ENCODE results near the gene VKORC1L1.
"Not testable (repeated sequence)": the region's sequence is repeated elsewhere in the genome, so short reads cannot be mapped to it uniquely, and the experiment has no call there.

Gene VKORC1L1

DNA sequence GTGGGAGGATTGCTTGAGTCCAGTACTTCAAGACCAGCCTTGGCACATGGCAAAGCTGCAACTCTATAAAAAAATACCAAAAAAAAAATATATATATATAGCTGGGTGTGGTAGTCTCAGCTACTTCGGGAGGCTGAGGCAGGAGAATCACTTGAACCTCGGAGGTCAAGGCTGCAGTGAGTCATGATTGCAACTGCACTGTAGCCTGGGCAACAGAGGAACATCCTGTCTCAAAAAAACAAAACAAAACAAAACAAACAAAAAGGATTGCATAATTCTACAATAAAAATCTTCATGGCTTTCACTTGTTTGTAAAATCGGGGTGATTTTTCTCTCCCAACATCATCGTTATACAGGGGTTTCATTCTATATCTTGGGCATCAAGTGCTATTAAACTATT lies 74.0 kb downstream of the VKORC1L1 start:
- DNase-seq = no peak

DNA sequence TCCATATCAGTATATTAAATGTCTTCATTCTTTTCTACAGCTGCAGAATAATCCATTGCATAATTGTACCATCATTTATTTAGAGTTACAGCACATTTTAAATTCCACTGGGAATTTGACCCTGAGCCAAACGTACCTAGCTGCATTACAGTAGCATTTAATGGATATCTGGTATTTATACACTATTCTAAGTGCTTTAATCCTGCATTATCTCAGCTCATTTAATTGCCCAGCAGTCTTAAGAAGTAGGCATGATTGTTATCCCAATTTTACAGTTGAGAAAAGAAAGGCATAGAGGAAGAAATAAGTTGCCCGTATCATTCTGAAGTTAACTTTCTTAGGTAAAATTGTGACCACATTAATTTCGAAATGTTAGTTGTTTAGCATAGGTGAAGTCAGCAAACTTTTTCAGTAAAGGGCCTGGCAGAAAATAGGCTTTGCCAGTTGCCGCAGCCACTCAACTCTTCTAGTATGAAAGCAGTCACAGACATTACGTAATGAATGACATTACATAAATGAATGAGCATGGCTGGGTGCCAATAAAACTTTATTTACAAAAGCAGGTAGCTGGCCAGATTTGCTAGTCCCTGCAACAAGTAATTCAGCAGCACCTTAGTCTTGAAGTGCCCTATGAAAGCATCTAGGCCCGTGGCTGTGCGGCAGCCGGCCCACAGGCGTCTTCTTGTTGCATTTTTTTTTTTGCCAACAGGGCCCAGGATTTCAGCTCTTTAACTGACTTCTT lies 79.1 kb downstream of the VKORC1L1 start:
- DNase-seq = peak; percentile 70

DNA sequence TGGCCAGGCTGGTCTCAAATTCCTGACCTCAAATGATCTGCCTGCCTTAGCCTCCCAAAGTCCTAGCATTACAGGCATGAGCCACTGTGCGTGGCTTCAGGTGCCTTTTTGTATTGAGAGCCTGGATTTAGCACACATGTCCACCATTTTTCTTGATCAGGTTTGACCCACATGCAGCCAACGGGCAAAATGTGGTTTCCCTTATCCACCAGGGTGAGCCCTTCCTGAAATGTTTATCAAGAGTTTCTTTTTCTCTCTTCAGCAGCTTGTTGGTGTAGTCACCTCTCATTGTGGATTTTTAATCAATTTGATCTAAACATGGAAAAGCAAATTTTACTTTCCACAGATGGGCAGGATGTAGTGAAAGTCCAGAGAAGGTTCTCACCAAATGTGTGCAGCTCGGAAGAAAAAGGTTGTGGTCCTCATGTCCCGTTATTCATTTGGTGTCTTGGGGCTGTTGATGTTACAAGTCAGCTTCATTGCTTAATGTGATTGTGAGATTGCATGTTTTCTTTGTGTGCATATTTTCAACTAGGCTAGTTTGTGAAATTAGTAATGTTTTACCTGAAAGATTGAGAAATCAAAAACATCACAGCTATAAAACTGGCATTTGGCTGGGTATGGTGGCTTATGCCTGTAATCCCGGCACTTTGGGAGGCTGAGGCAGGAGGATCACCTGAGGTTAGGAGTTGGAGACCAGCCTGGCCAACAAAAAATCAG lies 80.3 kb downstream of the VKORC1L1 start:
- DNase-seq = peak; percentile 88

DNA sequence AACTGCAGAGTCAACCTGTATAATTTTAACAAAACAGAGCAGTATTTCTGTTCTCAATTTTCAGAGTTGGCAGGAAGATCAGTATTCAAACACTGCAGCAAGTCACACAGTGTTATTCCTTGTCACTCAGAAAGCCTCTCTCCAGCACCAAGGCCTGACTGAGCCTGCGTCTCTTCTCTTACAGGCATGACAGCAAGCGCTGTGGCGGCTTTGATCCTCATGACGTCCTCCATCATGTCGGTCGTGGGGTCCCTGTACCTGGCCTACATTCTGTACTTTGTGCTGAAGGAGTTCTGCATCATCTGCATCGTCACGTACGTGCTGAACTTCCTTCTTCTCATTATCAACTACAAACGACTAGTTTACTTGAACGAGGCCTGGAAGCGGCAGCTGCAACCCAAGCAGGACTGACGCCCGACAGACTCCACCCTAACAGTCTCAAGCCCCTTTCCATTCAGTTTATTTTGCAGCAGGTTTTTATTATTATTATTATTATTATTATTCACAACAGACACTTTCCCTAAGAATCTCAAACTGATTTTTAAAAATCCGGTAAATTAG lies 81.1 kb downstream of the VKORC1L1 start:
- DNase-seq = no peak

DNA sequence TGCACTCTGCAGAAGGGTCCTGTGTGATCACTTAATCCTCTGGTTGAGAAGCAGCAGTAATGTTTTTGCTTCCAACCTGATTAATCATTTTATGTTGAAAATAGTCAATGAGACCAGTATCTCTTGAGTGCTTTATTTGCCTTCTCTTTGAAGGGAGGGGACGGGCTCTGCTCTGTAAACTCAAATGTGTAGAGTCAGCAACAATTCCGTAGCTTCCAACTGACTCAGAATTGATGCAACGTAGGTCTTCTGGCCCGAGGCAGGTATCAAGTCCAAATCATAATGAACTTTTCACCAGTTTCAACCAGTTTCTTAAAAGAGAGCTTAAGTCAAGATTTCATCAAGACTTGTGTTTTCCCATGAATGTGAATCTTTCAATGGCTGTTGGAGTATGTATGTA lies 82.8 kb downstream of the VKORC1L1 start:
- no peak for DNase-seq

DNA sequence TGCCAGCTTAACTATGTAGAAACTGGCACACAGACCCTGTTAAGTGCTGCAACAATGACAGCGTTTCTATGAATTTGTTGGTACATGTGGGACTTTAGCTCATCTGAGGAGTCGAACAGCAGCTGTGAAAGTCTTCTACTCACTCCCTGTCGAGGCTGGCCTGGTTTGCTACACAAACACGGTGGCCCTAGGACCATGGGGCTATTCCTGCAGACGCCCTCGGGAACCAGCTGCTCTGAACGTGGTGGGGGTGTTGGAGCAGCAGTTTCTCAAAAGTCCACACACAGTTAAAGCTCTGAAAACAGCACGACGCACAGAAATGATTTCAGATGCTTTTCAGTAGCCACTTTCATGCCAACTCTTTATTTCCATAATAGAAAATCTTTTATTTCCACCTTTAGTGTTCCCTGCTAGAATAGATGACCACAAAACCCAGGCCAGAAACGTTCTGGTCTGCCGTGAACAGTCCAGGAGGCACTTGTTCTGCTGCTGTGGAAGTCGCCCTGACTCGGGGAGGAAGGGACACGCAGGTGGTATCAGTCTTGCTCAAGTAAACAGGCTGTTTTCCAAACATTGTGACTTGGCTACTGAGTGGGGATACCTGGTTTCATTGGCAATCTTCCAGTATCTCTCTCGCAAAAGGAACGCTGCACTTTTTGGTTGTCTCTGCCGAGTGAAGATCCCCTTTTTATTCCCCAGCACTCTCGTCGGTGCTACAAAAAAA lies 87.6 kb downstream of the VKORC1L1 start:
- DNase-seq = no peak

DNA sequence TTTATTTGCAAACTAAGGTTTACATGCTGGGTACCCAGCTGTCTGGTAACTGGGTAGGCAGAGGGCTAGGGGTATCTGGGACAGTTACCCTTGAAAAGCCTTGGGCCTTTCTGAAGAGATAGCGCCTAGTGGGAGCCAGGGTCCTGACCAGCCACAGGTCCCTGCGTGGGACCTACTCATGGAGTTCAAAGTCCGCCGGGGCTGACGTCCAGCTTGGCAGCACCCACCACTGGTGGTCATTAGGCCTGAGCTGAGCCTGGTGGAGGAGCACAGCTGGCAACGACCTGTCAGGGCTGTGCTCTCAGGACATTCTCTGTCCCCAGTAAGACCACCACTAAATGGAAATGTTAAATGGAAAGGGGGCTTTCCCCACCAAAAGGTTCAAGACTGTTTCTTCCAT lies 89.2 kb downstream of the VKORC1L1 start:
- DNase-seq = no peak

DNA sequence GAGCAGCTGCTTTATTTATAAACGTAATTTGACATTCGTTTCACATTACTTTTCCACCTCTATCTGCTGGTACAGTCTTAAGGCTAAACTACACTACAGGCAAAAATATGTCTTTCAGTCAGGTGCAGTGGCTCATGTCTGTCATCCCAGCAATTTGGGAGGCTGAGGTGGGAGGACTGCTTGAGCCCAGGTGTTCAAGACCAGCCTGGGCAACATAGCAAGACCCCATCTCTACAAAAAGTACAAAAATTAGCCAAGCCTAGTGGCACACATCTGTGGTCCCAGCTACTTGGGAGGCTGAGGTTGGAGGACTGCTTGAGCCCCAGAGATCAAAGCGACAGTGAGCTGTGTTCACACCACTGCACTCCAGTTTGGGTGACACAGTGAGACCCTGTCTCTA lies 91.8 kb downstream of the VKORC1L1 start:
- not testable (repeated sequence) for DNase-seq

DNA sequence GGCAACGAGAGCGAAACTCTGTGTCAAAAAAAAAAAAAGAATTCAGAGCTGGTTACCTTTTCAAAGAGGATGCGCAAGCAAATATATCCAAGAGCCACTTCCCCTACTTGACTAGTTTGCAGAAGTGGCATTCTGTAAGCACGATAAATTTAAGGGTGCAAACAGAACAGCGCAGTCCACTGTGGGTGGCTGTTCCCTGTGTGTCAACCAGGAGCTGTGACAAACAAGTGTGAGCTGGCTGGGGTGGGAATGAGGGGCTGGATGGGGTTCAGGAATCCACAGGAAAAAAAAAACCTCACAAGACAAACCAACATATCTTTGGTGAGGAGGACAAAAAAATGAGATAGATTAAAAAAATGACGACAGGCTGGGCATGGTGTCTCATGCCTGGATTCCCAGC lies 93.3 kb downstream of the VKORC1L1 start:
- DNase-seq = no peak

DNA sequence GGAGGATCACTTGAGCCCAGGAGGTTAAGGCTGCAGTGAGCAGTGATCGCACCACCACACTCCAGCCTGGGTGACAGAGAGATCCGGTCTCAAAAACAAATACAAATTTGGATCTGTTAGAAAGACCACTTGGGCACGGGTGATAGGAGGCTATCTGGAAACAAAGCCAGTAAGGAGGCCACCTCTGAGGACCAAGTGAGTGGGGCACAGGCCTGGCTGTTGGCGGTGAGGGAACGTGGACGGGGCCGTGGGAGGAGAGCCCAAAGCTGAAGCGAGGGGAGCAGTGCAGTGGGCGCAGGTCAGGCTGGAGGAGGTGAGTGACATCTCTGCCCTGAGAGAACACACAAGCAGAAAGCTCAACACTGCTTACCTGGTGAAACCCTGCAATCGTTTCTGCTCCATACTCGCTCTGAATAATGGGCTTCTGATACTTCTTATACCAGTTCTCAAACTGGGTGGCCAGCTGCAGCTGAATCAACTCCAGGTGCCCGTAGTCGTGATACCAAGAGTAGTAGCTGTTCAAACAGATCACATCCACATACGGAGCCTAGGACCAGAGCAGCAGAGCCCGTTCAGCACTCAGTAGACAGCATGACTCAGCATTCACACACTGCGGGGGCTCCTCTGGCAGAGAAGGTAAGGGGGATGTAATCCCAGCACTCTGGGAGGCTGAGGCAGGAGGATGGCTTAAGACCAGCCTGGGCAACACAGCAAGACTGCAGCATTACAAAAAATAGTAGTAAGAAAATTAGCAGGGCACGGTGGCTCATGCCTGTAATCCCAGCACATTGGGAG lies 94.7 kb downstream of the VKORC1L1 start:
- no peak for DNase-seq

DNA sequence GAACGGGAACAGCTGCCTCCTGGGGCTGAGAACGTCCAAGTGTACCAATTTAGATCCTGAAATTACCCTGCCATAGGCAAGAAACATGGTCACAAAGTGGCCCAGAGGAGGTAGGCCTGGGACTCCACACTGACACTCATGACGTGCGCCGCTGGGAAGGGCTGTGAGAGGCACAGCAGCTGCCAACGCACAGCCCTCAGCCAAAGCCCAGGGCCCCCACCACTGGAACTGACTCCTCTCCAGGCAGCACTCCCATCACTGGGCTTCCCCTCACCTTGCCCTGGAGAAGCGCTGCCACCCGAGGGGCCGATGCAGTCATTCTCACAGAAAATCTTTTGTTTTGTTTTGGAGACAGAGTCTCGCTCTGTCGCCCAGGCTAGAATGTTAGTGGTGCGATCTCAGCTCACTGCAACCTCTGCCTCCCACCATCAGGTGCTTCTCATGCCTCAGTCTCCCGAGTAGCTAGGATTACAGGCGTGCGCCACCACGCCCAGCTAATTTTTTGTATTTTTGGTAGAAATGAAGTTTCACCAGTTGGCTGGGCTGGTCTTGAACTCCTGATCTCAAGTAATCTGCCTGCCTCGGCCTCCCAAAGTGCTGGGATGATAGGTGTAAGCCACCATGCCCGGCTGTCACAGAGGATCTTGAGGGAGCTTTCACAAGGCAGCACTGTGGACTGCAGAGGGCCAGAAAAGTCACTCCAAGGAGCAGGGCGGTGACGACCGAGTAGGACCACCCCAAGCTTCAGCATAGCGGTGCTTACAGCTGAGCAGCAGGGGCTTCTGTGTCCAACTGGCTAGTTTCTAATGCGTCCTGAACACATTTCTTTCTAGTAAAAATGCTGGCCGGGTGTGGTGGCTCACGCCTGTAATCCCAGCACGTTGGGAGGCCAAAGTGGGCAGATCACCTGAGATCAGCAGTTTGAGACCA lies 95.6 kb downstream of the VKORC1L1 start:
- DNase-seq = no peak

DNA sequence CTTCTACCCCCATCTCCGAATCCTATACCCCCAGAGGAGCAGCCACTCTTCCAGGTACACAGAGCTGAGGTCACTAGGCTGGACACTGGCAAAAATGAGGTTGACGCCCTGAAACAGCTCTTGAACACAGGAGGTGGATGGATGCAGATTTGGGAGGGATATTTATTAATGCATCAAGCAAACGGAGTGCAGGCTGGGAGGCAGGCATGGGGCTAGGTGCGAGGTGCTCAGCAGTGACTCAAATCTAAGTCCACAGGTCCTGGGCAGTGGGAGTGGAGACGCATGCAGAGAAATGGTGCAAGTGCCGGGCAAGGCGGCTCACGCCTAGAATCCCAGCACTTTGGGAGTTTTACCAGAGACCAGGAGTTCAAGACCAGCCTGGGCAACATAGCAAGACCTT lies 98.1 kb downstream of the VKORC1L1 start:
- no peak for DNase-seq

DNA sequence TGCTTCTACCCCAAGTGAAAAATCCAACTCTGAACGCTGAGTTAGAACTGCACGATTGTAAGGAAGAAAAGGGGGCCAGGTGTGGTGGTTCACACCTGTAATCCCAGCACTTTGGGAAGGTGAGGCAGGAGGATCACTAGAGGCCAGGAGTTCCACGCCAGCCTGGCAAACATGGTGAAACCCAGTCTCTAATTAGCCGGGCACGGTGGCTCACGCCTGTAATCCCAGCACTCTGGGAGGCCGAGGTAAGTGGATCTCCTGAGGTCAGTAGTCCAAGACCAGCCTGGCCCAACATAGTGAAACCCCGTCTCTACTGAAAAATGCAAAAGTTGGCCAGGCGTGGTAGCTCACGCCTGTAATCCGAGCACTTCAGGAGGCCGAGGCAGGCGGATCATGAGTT lies 100.1 kb downstream of the VKORC1L1 start:
- DNase-seq = no peak

DNA sequence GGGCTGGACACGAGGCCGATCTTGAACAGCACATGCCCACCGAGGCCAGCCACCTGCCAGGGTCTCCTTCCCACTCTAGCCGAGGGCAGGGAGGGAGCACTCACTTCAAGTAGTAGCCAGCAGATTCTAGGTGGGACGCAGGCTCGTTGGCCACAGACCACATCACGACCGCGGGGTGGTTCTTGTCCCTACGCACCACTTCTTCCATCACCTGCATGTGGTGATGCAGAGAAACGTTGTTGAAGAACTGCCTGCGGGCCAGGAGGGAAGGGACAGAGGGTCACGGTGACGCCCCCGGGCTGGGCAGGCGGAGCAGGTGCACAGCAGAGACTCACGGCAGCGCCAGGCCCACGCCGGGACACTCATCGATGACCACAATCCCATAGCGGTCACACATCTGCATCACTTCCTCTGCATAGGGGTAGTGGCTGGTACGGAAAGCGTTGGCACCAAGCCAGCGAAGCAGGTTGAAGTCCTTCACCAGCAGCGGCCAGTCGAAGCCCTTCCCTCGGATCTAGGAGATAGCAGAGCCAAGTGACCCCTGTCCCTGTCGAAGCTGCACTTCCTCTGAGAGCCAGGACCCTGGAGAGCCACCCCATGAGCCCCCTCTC lies 101.4 kb downstream of the VKORC1L1 start:
- DNase-seq = no peak

DNA sequence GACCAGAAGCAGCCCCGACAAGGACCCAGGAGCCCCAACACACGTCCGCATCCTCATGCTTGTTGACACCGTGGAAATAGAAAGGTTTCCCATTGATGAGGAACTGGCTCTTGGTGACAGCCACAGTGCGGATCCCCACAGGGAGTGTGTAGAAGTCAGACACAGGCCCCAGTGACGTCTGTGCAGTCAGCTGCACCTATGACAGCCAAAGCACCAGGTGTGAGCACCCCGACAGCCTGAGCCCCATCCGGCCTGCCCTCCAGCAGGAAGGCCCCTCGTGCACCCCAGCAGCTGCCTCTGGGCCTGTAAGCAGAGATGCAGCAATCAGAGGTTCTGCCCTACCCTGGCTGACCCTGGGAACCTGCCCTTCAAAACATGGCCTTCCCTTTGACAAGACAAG lies 102.0 kb downstream of the VKORC1L1 start:
- no peak for DNase-seq

DNA sequence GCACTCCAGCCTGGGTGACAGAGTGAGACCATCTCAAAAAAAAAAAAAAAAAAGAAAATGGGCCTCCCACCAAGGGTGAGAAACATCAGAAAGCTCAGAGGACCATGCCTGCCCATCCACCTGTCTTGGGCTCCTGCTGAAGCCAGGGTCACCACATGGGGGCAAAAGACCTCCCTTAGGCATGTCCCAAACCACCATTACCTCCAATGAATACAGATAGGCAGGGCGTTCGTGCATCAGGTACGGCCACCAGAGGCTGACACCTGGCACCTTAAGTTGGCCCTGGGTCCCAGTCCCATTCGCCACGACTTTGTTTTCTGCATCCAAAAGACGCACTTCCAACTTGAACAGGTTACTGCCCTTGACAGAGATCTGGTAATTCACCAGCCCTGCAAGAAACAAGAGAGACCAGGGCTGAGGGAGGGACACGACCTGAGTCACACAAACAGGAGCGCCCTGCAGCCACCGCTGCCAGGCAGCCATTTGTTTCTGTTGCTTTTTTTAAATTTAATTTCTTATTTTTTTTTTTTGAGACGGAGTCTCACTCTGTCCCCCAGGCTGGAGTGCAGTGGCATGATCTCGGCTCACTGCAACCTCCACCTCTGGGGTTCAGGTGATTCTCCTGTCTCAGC lies 103.1 kb downstream of the VKORC1L1 start:
- no peak for DNase-seq

DNA sequence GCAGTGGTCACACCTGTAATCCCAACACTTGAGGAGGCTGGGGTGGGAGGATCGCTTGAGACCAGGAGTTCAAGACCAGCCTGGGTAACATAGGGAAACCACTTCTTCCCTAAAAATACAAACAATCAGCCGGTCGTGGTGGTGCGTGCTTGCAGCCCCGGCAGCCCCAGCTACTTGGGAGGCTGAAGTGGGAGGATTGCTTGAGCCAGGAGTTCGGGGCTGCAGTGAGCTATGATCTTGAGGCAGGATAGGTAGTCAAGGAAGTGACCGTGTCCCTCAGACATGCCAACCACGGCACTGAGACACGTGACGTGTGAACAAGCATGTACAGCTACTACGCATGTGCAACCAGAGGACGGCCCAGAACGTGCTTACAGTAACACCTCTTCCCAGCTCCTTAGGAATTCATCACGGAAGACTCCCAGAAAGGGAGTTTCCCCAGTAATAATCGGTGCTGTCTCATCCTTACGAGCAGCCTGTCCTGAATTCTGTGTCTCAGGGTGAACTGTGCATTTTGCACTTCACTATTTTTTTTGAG lies 103.9 kb downstream of the VKORC1L1 start:
- no peak for DNase-seq

DNA sequence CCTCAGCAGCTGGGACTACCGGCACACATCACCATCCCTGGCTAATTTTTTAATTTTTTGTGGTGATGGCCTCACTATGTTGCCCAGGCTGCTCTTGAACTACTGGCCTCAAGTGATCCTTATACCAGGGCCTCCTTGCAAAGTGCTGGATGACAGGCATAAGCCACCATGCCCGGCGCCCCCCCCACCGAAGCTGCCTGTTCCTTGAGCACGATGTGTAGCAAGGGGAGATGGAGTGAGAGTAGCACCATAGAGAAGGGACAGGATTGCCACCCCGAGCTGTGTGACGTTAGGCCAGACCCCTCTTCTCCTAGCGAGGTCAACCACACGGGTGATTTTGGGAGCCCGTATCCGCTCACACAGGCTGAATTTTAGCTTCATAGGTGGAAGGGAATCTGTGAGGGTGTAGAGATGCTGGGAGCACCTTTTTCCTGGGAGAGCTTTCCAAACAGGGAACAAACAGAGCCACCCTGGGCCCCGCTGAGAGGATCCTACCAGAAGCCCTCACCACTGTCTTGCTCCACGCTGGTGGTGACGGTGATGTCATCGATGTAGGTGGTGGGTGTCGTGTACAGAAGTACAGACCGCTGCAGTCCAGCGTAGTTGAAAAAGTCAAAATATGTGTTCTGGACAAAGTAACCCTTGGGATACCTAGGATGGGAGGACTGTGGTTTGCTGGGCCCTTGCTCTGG lies 106.2 kb downstream of the VKORC1L1 start:
- DNase-seq = no peak

DNA sequence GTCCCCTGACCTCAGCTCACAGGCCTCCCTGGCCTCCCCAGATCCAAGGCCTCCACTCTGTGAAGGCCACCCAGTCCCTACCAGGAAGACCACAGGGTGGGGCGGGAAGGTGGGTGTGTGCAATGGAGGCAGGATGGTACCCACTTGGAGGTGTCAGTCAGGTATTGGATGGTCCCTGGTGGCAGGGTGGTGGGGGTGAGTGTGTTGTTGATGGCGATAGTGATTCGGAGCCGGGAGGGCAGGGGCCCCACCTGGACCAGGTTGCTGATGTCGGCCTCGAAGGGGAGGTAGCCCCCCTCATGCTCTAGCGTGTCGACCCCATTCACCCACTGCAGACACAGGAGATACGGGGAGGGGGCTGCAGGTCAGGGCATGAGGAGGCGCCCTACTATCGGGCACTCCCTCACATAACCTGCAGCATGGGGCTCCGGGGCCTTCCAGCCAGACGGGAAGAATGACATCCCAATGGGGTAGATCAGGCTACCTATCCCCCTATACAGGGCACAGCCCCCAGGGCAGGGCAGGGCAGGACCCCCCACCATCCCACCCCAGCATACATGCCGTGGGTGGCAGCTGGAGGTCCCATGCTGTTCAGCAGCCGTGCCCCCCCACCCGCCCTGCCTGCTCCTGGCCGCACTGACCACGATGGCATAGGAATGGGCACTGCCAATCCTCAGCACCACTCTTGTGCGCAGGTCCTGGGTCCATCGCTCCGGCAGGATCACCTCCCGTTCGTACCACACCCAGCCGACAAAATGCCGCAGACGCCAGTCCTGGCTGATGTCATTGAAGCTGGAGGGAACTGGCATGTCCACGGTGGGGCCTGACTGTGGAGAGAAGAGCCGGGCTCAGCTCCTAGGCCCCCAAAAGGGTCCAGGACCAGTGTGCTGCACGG lies 107.0 kb downstream of the VKORC1L1 start:
- DNase-seq = no peak

Data from OCI-M1 (cell line).